Measurements from ENCODE around the gene ERCC2. TPM values are rescaled to one million over a fixed set of nuclear protein-coding genes. Genes with fewer than 3 reads are reported as not detected.

Gene ERCC2
- total RNA-seq, 4 donors from 2014 or later = 9.4 to 19.2 (median 15.9) TPM

DNA sequence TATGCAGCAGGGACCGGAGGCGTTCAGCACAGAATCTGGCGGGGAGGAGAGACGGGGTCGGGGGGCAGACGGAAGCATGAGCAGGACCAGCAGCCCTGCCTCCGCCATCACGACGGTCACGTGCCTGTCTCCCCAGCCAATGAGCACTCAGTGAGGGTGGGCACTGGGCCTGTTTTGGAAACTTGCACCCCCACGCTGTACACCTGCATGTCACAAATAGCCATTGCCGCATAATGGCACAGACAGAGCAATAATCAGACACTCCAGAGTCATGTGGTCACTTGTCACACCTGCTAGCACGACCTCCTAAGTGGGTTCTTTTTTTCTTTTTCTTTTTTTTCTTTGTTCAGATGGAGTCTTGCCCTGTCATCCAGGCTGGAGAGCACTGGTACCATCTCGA, 8.8 kb downstream of the ERCC2 start:
- no peaks in the 10 kb centered on the region for H3K4me1 ChIP-seq
- H3K27ac ChIP-seq = no peak overlapping the region
- no peaks in the 10 kb centered on the region for H3K9me3 ChIP-seq
- DNase-seq = no peak
- H3K36me3 ChIP-seq = no peaks in the 10 kb centered on the region
- TF ChIP-seq POLR2A (IDR thresholded peaks at IDR 0.05) = no peak
- TF ChIP-seq, protein P1, sequence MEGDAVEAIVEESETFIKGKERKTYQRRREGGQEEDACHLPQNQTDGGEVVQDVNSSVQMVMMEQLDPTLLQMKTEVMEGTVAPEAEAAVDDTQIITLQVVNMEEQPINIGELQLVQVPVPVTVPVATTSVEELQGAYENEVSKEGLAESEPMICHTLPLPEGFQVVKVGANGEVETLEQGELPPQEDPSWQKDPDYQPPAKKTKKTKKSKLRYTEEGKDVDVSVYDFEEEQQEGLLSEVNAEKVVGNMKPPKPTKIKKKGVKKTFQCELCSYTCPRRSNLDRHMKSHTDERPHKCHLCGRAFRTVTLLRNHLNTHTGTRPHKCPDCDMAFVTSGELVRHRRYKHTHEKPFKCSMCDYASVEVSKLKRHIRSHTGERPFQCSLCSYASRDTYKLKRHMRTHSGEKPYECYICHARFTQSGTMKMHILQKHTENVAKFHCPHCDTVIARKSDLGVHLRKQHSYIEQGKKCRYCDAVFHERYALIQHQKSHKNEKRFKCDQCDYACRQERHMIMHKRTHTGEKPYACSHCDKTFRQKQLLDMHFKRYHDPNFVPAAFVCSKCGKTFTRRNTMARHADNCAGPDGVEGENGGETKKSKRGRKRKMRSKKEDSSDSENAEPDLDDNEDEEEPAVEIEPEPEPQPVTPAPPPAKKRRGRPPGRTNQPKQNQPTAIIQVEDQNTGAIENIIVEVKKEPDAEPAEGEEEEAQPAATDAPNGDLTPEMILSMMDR (IDR thresholded peaks at IDR 0.05) = no peak
- no peaks in the 10 kb centered on the region for H3K27me3 ChIP-seq
- H3K4me3 ChIP-seq (replicated peaks in 1 of 3) = no peak overlapping the region
- WGBS, 2 donors = 88 to 91% methylated on average over 14 of the region's 14 CpGs
- intact Hi-C loops (cut with DNase I) = no loop called here

DNA sequence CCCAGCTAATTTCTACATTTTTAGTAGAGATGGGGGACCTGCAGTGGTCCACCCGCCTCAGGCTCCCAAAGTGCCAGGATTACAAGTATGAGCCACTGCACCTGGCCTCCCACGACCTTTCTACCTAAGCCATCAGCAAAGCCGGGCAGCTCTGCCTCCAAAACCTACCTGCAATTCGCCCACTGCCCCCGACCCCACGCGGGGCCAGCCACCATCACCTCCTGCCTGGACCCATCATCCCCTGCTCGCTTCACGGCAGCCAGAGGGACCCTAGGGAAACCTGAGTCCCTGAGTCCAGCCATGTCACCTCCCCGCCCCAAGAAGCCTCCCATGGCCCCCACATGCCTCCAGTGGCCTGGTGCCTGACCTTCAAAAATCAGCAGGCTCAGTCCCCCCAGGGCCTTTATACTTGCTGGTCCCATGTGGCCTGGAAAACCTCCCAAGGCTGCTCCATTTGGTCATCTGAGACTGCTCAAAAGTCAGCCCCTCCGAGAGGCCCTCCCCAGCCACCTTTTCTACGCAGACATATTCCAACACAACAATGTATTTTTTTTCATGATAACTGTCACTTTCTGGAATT, 12.1 kb downstream of the ERCC2 start:
- 94 to 96% methylated on average over 4 to 12 of the region's 12 CpGs for WGBS, 2 donors
- H3K36me3 ChIP-seq = no peaks in the 10 kb centered on the region
- no peaks in the 10 kb centered on the region for H3K4me1 ChIP-seq
- no peak for DNase-seq
- H3K4me3 ChIP-seq (replicated peaks in 1 of 3) = no peak overlapping the region
- H3K27me3 ChIP-seq = no peaks in the 10 kb centered on the region
- TF ChIP-seq, protein P1 (IDR thresholded peaks at IDR 0.05) = no peak
- no peak for TF ChIP-seq POLR2A (IDR thresholded peaks at IDR 0.05)
- intact Hi-C loops (cut with DNase I) = no loop called here
- no peaks in the 10 kb centered on the region for H3K9me3 ChIP-seq
- H3K27ac ChIP-seq = no peak overlapping the region

DNA sequence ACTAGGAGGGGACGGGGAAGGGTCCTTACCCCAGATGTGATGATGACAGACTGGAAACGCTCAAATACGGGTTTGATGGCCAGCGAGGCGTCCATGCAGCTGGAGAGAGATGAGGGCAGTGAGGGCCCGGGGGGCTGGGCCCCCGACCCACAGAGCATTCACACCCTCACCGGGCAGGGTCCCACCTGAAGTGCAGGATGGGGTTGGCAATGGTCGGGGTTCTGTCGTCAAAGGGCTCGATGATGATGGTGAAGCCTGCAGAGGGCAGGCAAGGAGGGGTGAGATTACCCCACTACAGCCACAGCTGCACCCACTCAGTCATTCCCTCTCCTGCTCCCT, 13.0 kb downstream of the ERCC2 start:
- Histone ChIP-seq H3K27me3 (no peaks in the 10 kb centered on the region), H3K27ac (no peak overlapping the region), H3K36me3 (no peaks in the 10 kb centered on the region), H3K4me1 (no peaks in the 10 kb centered on the region), H3K4me3 (replicated peaks in 1 of 3) (no peak overlapping the region), H3K9me3 (no peaks in the 10 kb centered on the region)
- 88 to 95% methylated on average over 11 of the region's 11 CpGs for WGBS, 2 donors
- no peak for DNase-seq
- no peak for TF ChIP-seq POLR2A (IDR thresholded peaks at IDR 0.05)
- TF ChIP-seq, protein P1 (IDR thresholded peaks at IDR 0.05) = no peak
- intact Hi-C loops (cut with DNase I) = no loop called here

DNA sequence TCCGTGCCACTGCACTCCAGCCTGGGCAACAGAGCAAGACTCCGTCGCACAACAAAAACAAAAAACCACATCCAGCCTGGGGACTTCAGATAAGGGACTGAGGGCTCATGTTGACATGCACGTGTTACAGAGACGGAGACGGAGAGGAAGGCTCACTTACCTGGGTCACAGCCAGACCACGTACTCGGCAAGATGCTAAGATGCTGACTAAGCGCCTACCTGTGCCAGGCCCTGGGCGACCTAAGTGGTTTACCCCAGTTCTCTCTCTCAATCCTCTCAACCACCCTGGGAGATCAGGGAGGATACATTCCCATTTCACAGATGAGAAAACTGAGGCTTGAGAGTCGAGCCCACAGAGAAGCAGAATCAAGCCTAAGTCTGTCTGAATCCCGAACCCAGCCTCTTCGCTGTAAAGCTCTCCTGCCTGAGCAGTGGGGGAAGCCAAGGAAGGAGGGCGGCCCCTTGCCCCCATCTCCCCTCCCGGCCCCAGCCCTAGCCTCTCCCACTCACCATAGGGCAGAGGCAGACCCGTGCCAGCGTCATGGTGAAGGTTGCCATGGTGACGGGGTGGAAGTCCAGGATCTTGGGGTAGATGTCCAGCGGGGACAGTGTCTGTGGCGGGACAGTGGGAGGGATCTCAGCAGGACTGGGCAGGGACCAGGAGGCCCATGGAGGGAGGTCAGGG, 13.5 kb downstream of the ERCC2 start:
- no peak for DNase-seq
- no peak overlapping the region for H3K27ac ChIP-seq
- intact Hi-C loops (cut with DNase I) = no loop called here
- no peaks in the 10 kb centered on the region for H3K9me3 ChIP-seq
- no peak overlapping the region for H3K4me3 ChIP-seq (replicated peaks in 1 of 3)
- no peaks in the 10 kb centered on the region for H3K4me1 ChIP-seq
- 90 to 92% methylated on average over 19 to 20 of the region's 20 CpGs for WGBS, 2 donors
- peaks cover 0 to 4% of the 10 kb centered on the region in 2 donors for H3K36me3 ChIP-seq
- H3K27me3 ChIP-seq = no peaks in the 10 kb centered on the region
- TF ChIP-seq POLR2A (IDR thresholded peaks at IDR 0.05) = no peak
- TF ChIP-seq, protein P1 (IDR thresholded peaks at IDR 0.05) = no peak

DNA sequence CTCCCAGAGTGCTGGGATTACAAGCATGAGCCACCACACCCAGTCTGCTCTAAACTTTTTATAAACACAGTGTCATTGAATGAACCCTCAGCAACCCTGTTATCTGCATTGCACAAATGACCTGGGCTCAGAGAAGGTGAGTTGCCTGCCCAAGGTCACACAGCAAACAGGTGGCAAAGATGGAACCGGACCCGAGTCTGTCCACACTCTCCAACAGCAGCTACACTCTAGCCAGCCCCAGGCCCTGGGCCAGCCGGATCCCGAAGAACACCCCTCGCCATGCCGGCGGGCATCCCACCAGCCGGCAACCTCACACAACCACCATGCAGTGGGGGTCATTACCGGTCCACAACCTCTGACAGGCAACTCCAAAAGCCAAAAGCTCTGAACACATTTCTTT, 14.5 kb downstream of the ERCC2 start:
- Histone ChIP-seq H3K9me3 (no peaks in the 10 kb centered on the region), H3K36me3 (peaks cover 3 to 6% of the 10 kb centered on the region in 2 donors), H3K4me1 (no peaks in the 10 kb centered on the region), H3K27ac (no peak overlapping the region), H3K27me3 (no peaks in the 10 kb centered on the region), H3K4me3 (replicated peaks in 1 of 3) (no peak overlapping the region)
- TF ChIP-seq, protein P1 (IDR thresholded peaks at IDR 0.05) = no peak
- TF ChIP-seq POLR2A (IDR thresholded peaks at IDR 0.05) = no peak
- 95 to 97% methylated on average over 9 of the region's 9 CpGs for WGBS, 2 donors
- no peak for DNase-seq
- intact Hi-C loops (cut with DNase I) = no loop called here

All from thyroid gland (tissue), 4 donors.